ENCODE data around the gene LPCAT1.

- TF ChIP-seq CTCF (conservative IDR thresholded peaks at IDR 0.05) (no peak), ZFX (IDR thresholded peaks at IDR 0.05) (peak; percentile 68)
Observed at GRCh38 chr5:1523480-1523792, 324 bp downstream of the LPCAT1 start.

Measured in C4-2B (cell line).